Gastrocnemius medialis (tissue), 4 donors: Measurements from ENCODE around the gene WAPL. TPM values are rescaled to one million over a fixed set of nuclear protein-coding genes. Genes with fewer than 3 reads are reported as not detected.

ENCODE experiments used
- ATAC-seq, 2 donors: fragments of 150-250 bp; one replicate each; pipeline ENCODE4 v1.9.1; 2016
- DNase-seq, 2 donors: peaks; one replicate each; pipeline ENCODE4 v3.0.0-alpha.2; 2019
- H3K27ac ChIP-seq, 4 donors: fragments of 200-600 bp; sonication (generic); 1 replicate in 1 of 4; 2 replicates in 3 of 4; pipeline ENCODE4 v1.5.1; 2016 to 2018; ENCODE audit warnings: mild to moderate bottlenecking in 2 of 4, moderate library complexity in 1 of 4
- H3K27me3 ChIP-seq, 3 donors: fragments of 200-600 bp; sonication (generic) in 2 of 3; 1 replicate in 1 of 3; 2 replicates in 2 of 3; pipeline versions ENCODE4 v1.5.1 to v1.6.0; 2016 to 2019; ENCODE audit warnings: mild to moderate bottlenecking in 1 of 3, moderate library complexity in 1 of 3
- H3K36me3 ChIP-seq, 2 donors: fragments of 200-600 bp; sonication (generic) in 1 of 2; one replicate each; pipeline ENCODE4 v1.5.1; 2017 to 2018
- H3K4me1 ChIP-seq, 2 donors: fragments of 200-600 bp; sonication (generic) in 1 of 2; one replicate each; pipeline ENCODE4 v1.5.1; 2016 to 2017; ENCODE audit warnings: mild to moderate bottlenecking in 2 of 2
- H3K4me3 ChIP-seq, 4 donors: fragments of 200-600 bp; sonication (generic) in 3 of 4; 1 replicate in 1 of 4; 2 replicates in 3 of 4; pipeline ENCODE4 v1.5.1; 2016 to 2019; ENCODE audit warnings: mild to moderate bottlenecking in 2 of 4
- H3K9me3 ChIP-seq, 3 donors: fragments of 200-600 bp; sonication (generic) in 2 of 3; 1 replicate in 1 of 3; 2 replicates in 2 of 3; pipeline ENCODE4 v1.5.1; 2016 to 2019
- POLR2A ChIP-seq, 2 donors: fragments of 450-650 bp; IDR thresholded peaks; one replicate each; pipeline ENCODE4 v1.6.1; 2017; ENCODE audit warnings: antibody characterized with exemption in 2 of 2, mild to moderate bottlenecking in 2 of 2, moderate library complexity in 2 of 2
- in situ Hi-C, 4 donors: fragments of 200-750 bp; cut with MboI; loops; one replicate each; pipeline versions ENCODE4 v1.15.0 to v1.8.0; 2017; ENCODE audit warnings: low sequenced_read_pairs in 4 of 4
- intact Hi-C: fragments of 100-400 bp; cut with DNase I; formaldehyde crosslinking; loops from one replicate; pipeline ENCODE4 v1.15.1; 2023; ENCODE audit warnings: low total_unique reads
- total RNA-seq, 4 donors: library from RNA; depleted of rRNA; stranded (reverse); fragments of >200 nt; gene quantifications; one replicate each; pipeline versions ENCODE4 v1.1.0 to v1.2.3, GENCODE V29; 2016
- TF ChIP-seq, protein P1 (sequence below), 5 experiments: fragments of 450-650 bp in 3 of 5; fragments of 200-600 bp in 2 of 5; sonication (generic) in 2 of 5; IDR thresholded peaks in 4 of 5; conservative IDR thresholded peaks in 1 of 5; 1 replicate in 4 of 5; 2 replicates in 1 of 5; pipeline ENCODE4 v1.5.1; 2016 to 2019; ENCODE audit warnings: antibody characterized with exemption in 5 of 5, mild to moderate bottlenecking in 3 of 5, moderate library complexity in 3 of 5

The WAPL gene
- total RNA-seq, 4 donors from 2014 or later = 36.9 to 43.4 (median 39.6) TPM

- ATAC-seq (no peak), DNase-seq (no peak)
- intact Hi-C loops (no loop called here), in situ Hi-C loops (no loop called here)
- H3K27ac ChIP-seq = no peak overlapping the region
- H3K9me3 ChIP-seq = no peaks in the 10 kb centered on the region
- no peak for TF ChIP-seq POLR2A (IDR thresholded peaks at IDR 0.05)
- TF ChIP-seq, protein P1, sequence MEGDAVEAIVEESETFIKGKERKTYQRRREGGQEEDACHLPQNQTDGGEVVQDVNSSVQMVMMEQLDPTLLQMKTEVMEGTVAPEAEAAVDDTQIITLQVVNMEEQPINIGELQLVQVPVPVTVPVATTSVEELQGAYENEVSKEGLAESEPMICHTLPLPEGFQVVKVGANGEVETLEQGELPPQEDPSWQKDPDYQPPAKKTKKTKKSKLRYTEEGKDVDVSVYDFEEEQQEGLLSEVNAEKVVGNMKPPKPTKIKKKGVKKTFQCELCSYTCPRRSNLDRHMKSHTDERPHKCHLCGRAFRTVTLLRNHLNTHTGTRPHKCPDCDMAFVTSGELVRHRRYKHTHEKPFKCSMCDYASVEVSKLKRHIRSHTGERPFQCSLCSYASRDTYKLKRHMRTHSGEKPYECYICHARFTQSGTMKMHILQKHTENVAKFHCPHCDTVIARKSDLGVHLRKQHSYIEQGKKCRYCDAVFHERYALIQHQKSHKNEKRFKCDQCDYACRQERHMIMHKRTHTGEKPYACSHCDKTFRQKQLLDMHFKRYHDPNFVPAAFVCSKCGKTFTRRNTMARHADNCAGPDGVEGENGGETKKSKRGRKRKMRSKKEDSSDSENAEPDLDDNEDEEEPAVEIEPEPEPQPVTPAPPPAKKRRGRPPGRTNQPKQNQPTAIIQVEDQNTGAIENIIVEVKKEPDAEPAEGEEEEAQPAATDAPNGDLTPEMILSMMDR (IDR thresholded peaks at IDR 0.05 in 4 of 5, conservative IDR thresholded peaks at IDR 0.05 in 1 of 5) = no peak
- H3K4me3 ChIP-seq = no peak overlapping the region
- no peaks in the 10 kb centered on the region for H3K36me3 ChIP-seq
- no peaks in the 10 kb centered on the region for H3K27me3 ChIP-seq
- H3K4me1 ChIP-seq = no peaks in the 10 kb centered on the region
Measured at GRCh38 chr10:86556532-86556931, 34.9 kb upstream of the WAPL start.

GRCh38 chr10:86553639-86554038 lies 32.0 kb upstream of the WAPL start:
- TF ChIP-seq, protein P1 (IDR thresholded peaks at IDR 0.05 in 4 of 5, conservative IDR thresholded peaks at IDR 0.05 in 1 of 5) = no peak
- no peak for TF ChIP-seq POLR2A (IDR thresholded peaks at IDR 0.05)
- in situ Hi-C loops (no loop called here), intact Hi-C loops (no loop called here)
- Histone ChIP-seq H3K9me3 (no peaks in the 10 kb centered on the region), H3K27ac (no peak overlapping the region), H3K27me3 (no peaks in the 10 kb centered on the region), H3K4me3 (no peak overlapping the region), H3K4me1 (no peaks in the 10 kb centered on the region), H3K36me3 (no peaks in the 10 kb centered on the region)
- no peak for DNase-seq
- ATAC-seq = no peak

DNA sequence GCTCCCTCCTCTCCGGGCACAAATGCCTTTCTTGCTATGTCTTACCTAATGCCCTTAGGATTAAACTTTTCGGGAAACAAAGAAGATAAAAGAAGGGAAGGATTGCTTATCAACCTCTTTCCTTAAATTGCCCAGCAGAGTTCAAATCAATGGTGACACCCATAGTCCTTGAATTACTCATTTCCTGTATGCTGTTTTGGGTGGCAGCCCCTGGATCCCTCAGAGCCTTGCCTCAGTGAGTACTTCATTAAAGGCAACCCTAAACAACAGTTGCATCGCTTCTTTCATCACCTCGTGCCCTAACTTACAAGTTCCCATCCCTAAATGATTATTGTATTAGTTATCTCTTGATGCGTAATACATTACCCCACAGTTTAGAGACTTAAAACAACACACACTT lies 31.6 kb upstream of the WAPL start:
- in situ Hi-C loops (no loop called here), intact Hi-C loops (no loop called here)
- ATAC-seq (no peak), DNase-seq (no peak)
- H3K27ac ChIP-seq = no peak overlapping the region
- H3K9me3 ChIP-seq = no peaks in the 10 kb centered on the region
- H3K4me3 ChIP-seq = no peak overlapping the region
- no peaks in the 10 kb centered on the region for H3K36me3 ChIP-seq
- H3K27me3 ChIP-seq = no peaks in the 10 kb centered on the region
- no peak for TF ChIP-seq POLR2A (IDR thresholded peaks at IDR 0.05)
- TF ChIP-seq, protein P1 (IDR thresholded peaks at IDR 0.05 in 4 of 5, conservative IDR thresholded peaks at IDR 0.05 in 1 of 5) = no peak
- no peaks in the 10 kb centered on the region for H3K4me1 ChIP-seq

GRCh38 chr10:86547296-86547695 lies 25.7 kb upstream of the WAPL start:
- no peak for ATAC-seq
- DNase-seq = no peak
- in situ Hi-C loops = no loop called here

DNA sequence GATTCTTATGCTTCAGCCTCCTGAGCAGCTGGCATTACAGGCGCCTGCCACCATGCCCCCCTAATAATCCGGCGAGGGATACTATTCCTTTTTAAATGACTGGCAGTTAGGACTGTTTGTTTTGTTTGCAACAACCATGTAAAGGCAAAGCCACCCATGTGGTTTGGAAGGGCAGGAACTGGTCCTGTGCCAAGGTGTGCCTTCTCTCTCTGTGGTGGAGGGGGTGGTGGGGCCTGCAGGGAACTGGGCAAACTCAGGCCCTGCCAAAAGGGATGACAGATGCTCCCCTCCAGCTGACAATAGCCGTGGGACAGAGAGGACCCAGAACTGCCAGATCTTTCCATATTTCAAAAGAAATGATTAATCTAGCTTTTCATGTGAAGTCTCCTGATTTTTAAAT lies 23.5 kb upstream of the WAPL start:
- Histone ChIP-seq H3K4me1 (no peaks in the 10 kb centered on the region), H3K9me3 (no peaks in the 10 kb centered on the region), H3K36me3 (no peaks in the 10 kb centered on the region), H3K4me3 (no peak overlapping the region), H3K27me3 (no peaks in the 10 kb centered on the region), H3K27ac (no peak overlapping the region)
- in situ Hi-C loops (no loop called here), intact Hi-C loops (no loop called here)
- TF ChIP-seq POLR2A (IDR thresholded peaks at IDR 0.05) = no peak
- TF ChIP-seq, protein P1 (IDR thresholded peaks at IDR 0.05 in 4 of 5, conservative IDR thresholded peaks at IDR 0.05 in 1 of 5) = no peak
- DNase-seq (no peak), ATAC-seq (no peak)

More at GRCh38 chr10:86547296-86547695, 25.7 kb upstream of the WAPL start:
- Histone ChIP-seq H3K27me3 (no peaks in the 10 kb centered on the region), H3K36me3 (no peaks in the 10 kb centered on the region), H3K4me3 (no peak overlapping the region), H3K27ac (no peak overlapping the region), H3K9me3 (no peaks in the 10 kb centered on the region), H3K4me1 (no peaks in the 10 kb centered on the region)
- TF ChIP-seq, protein P1 (IDR thresholded peaks at IDR 0.05 in 4 of 5, conservative IDR thresholded peaks at IDR 0.05 in 1 of 5) = no peak
- no peak for TF ChIP-seq POLR2A (IDR thresholded peaks at IDR 0.05)
- intact Hi-C loops = no loop called here
